Smooth muscle cell (in vitro differentiated cells): ENCODE measurements around the gene KIF5A. TPM values are rescaled to one million over a fixed set of nuclear protein-coding genes. Genes with fewer than 3 reads are reported as not detected.

Experiments used
- DNase-seq: peaks from one replicate; lab custom pipeline; 2025; ENCODE audit not compliant: unreplicated experiment; lab: John Stamatoyannopoulos, UW
- H2AFZ ChIP-seq: fragments of 200-600 bp; sonication (generic); 2 replicates; pipeline ENCODE4 v1.6.0; 2016; ENCODE audit warnings: antibody characterized with exemption, low read depth, mild to moderate bottlenecking
- H3F3A ChIP-seq: fragments of 200-600 bp; sonication (generic); 2 replicates; pipeline ENCODE4 v1.6.0; 2017; ENCODE audit warnings: antibody characterized with exemption, low read depth
- H3K27ac ChIP-seq: fragments of 200-600 bp; sonication (generic); 2 replicates; pipeline ENCODE4 v1.5.1; 2016; ENCODE audit warnings: low read depth, mild to moderate bottlenecking
- H3K27me3 ChIP-seq: fragments of 200-600 bp; sonication (generic); 2 replicates; pipeline ENCODE4 v1.6.1; 2016; ENCODE audit warnings: low read depth, mild to moderate bottlenecking
- H3K36me3 ChIP-seq: fragments of 200-600 bp; sonication (generic); 2 replicates; pipeline ENCODE4 v1.5.1; 2016; ENCODE audit warnings: low read depth
- H3K4me1 ChIP-seq: fragments of 200-600 bp; sonication (generic); 2 replicates; pipeline ENCODE4 v1.5.1; 2016; ENCODE audit warnings: low read depth
- H3K4me2 ChIP-seq: fragments of 200-600 bp; sonication (generic); 2 replicates; pipeline ENCODE4 v1.6.0; 2016; ENCODE audit warnings: mild to moderate bottlenecking
- H3K4me3 ChIP-seq: fragments of 200-600 bp; sonication (generic); 2 replicates; pipeline ENCODE4 v1.5.1; 2016; ENCODE audit warnings: mild to moderate bottlenecking
- H3K79me2 ChIP-seq: fragments of 200-600 bp; sonication (generic); 2 replicates; pipeline ENCODE4 v1.6.0; 2016; ENCODE audit warnings: low read depth, mild to moderate bottlenecking
- H3K9ac ChIP-seq: fragments of 200-600 bp; sonication (generic); 2 replicates; pipeline ENCODE4 v1.6.0; 2016; ENCODE audit warnings: low read depth
- H3K9me3 ChIP-seq: fragments of 200-600 bp; sonication (generic); replicated peaks from 2 replicates; pipeline ENCODE4 v1.5.1; 2016; ENCODE audit warnings: low read depth
- H4K20me1 ChIP-seq: fragments of 200-600 bp; sonication (generic); 2 replicates; pipeline ENCODE4 v1.6.0; 2016; ENCODE audit warnings: low read depth
- CTCF ChIP-seq: fragments of 200-600 bp; sonication (generic); IDR thresholded peaks from 2 replicates; pipeline ENCODE4 v1.5.1; 2017; ENCODE audit warnings: borderline replicate concordance, mild to moderate bottlenecking, antibody characterized with exemption; ENCODE audit not compliant: insufficient read depth, poor library complexity, severe bottlenecking
- WGBS: methylation state at CpG from one replicate; pipeline ENCODE4 v1.1.7; 2016; ENCODE audit warnings: low lambda C conversion rate; 5-methylcytosine and 5-hydroxymethylcytosine counted together
- polyA plus RNA-seq: library from polyadenylated mRNA; unstranded; fragments of >200 nt; fragmentation: Nextera tagmentation; extraction: Ambion mirVana; gene quantifications from 2 replicates; pipeline ENCODE4 v1.2.1, GENCODE V29; 2016
- total RNA-seq: library from RNA; depleted of rRNA; stranded (reverse); fragments of >200 nt; gene quantifications from 2 replicates; pipeline ENCODE4 v1.2.3, GENCODE V29; 2014

Gene KIF5A
- total and polyA plus RNA-seq, 2 experiments from 2014 or later = 0.34 to 2.8 TPM

GRCh38 chr12:57553343-57554202 is 3.7 kb downstream of the KIF5A start:
- Histone ChIP-seq H3K4me1 (peaks cover 39% of the 10 kb centered on the region), H3K4me3 (no peak overlapping the region), H3K27ac (peak overlapping the region; percentile 74), H3K27me3 (peaks cover 9% of the 10 kb centered on the region), H3K9me3 (no peaks in the 10 kb centered on the region), H3K79me2 (peaks cover 20% of the 10 kb centered on the region), H4K20me1 (peaks cover 3% of the 10 kb centered on the region), H3K4me2 (peak overlapping the region; percentile 73), H3F3A (peaks cover 19% of the 10 kb centered on the region), H2AFZ (no peak overlapping the region), H3K36me3 (no peaks in the 10 kb centered on the region), H3K9ac (peak overlapping the region; percentile 42)
- no peak for TF ChIP-seq CTCF
- 62% methylated on average over 7 of the region's 7 CpGs for WGBS
- DNase-seq = no peak

- H3K27me3 ChIP-seq = peaks cover under 1% of the 10 kb centered on the region
- no peaks in the 10 kb centered on the region for H3K36me3 ChIP-seq
- no peak overlapping the region for H3K9ac ChIP-seq
- H2AFZ ChIP-seq = no peak overlapping the region
- no peak for TF ChIP-seq CTCF
- no peak overlapping the region for H3K4me2 ChIP-seq
- peaks cover 20% of the 10 kb centered on the region for H3K79me2 ChIP-seq
- H3K9me3 ChIP-seq = no peaks in the 10 kb centered on the region
- no peak for DNase-seq
- H3F3A ChIP-seq = peaks cover 19% of the 10 kb centered on the region
- H3K4me3 ChIP-seq = no peak overlapping the region
- H3K27ac ChIP-seq = peak overlapping the region; percentile 74
- H4K20me1 ChIP-seq = peaks cover 7% of the 10 kb centered on the region
- peaks cover 37% of the 10 kb centered on the region for H3K4me1 ChIP-seq
- 96% methylated on average over 2 of the region's 2 CpGs for WGBS
Measured at GRCh38 chr12:57554453-57554852, 4.6 kb downstream of the KIF5A start.

GRCh38 chr12:57554897-57555296 is 5.1 kb downstream of the KIF5A start:
- peaks cover 34% of the 10 kb centered on the region for H3K4me1 ChIP-seq
- no peaks in the 10 kb centered on the region for H3K27me3 ChIP-seq
- H2AFZ ChIP-seq = no peak overlapping the region
- H3K4me3 ChIP-seq = no peak overlapping the region
- H3K4me2 ChIP-seq = no peak overlapping the region
- 85% methylated on average over 1 of the region's 1 CpG for WGBS
- H3K79me2 ChIP-seq = peaks cover 20% of the 10 kb centered on the region
- peaks cover 8% of the 10 kb centered on the region for H4K20me1 ChIP-seq
- no peak overlapping the region for H3K27ac ChIP-seq
- DNase-seq = no peak
- peaks cover 19% of the 10 kb centered on the region for H3F3A ChIP-seq
- H3K36me3 ChIP-seq = no peaks in the 10 kb centered on the region
- H3K9ac ChIP-seq = no peak overlapping the region
- no peak for TF ChIP-seq CTCF
- H3K9me3 ChIP-seq = no peaks in the 10 kb centered on the region
